ENCODE results near the gene ADD3. TPM values are rescaled to one million over a fixed set of nuclear protein-coding genes. Genes with fewer than 3 reads are reported as not detected.

ADD3 gene
- total and polyA plus RNA-seq, 2 donors (not counting 3 experiments of a cell fraction or from before 2014, with no cell fraction given): 14.9 to 55.2 TPM

DNA sequence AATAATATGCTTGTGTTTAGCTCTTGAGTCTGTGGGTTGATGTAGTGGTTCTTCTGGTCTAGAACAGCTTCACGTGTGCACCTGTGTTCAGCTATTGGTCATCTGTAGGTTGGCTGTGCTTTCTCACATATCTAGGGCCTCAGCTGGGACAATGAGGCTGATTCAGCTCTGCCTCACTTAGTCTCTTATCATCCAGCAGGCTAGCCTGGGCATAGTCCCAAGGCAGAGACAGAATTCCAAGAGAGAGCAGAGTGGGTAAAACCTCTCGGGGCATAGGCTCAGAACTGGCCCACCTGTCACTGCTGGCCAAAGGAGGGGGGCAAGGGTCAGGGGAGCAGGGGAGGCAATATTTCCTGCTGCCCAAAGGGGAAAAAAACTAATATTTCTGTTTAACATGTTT is 167.6 kb downstream of the ADD3 start:
- DNase-seq (ENCODE audit: low read depth, low spot score) (no peak), FAIRE-seq (no peak)
- Histone ChIP-seq H4K20me1 (replicated peaks; ENCODE audit: control insufficient read depth, extremely low read depth, insufficient read depth, low read length) (no peaks in the 10 kb centered on the region), H2AFZ (ENCODE audit: low read depth, low read length) (no peak overlapping the region), H3K4me1 (ENCODE audit: control insufficient read depth, extremely low read depth, insufficient read depth, low read length) (peaks cover 14% of the 10 kb centered on the region), H3K9ac (replicated peaks; ENCODE audit: extremely low read depth, insufficient read depth, low read length) (no peak overlapping the region), H3K27me3 (ENCODE audit: control insufficient read depth in 2 of 2, insufficient read depth in 2 of 2, low read length in 2 of 2) (peaks cover 3 to 5% of the 10 kb centered on the region in 2 experiments), H3K36me3 (ENCODE audit: control insufficient read depth in 2 of 2, extremely low read depth in 1 of 2, insufficient read depth in 2 of 2, low read length in 2 of 2) (no peaks in the 10 kb centered on the region), H3K27ac (ENCODE audit: insufficient read depth, low read depth, low read length) (no peak overlapping the region), H3K79me2 (ENCODE audit: control insufficient read depth, insufficient read depth, low read length) (no peaks in the 10 kb centered on the region), H3K4me2 (ENCODE audit: insufficient read depth, low read length) (no peak overlapping the region), H3K9me1 (replicated peaks; ENCODE audit: control insufficient read depth, extremely low read depth, insufficient read depth, low read length) (no peaks in the 10 kb centered on the region), H3K4me3 (replicated peaks in 1 of 3; ENCODE audit: insufficient read depth in 1 of 3, low read depth in 1 of 3, low read length in 3 of 3) (no peak overlapping the region), H3K9me3 (replicated peaks; ENCODE audit: control insufficient read depth, insufficient read depth, low read length) (no peaks in the 10 kb centered on the region)
- no TSS peak for BruUV-seq (replicated peaks)
- dilution Hi-C loops (cut with MboI; ENCODE audit: extremely low pct_ligation_motif_present, low sequenced_read_pairs) (no loop called here), intact Hi-C loops (cut with micrococcal nuclease) (no loop called here)
- TF ChIP-seq GATA2 (IDR thresholded peaks at IDR 0.05; ENCODE audit: insufficient read depth, insufficient read length, low read depth, low read length): no peak
- TF ChIP-seq MYC (IDR thresholded peaks at IDR 0.05; ENCODE audit: low read depth, low read length): no peak
- TF ChIP-seq EZH2 (IDR thresholded peaks at IDR 0.05; ENCODE audit: borderline replicate concordance, low read depth, low read length, severe bottlenecking): no peak
- TF ChIP-seq FOS (IDR thresholded peaks at IDR 0.05; ENCODE audit: borderline replicate concordance, insufficient read depth, low read length): no peak
- no peak for TF ChIP-seq JUN (IDR thresholded peaks at IDR 0.05; ENCODE audit: borderline replicate concordance, insufficient read depth, insufficient read length, low read depth)
- TF ChIP-seq POLR2AphosphoS5 (IDR thresholded peaks at IDR 0.05; ENCODE audit: insufficient read depth, low read depth, low read length): no peak
- no peak for TF ChIP-seq POLR2A (IDR thresholded peaks at IDR 0.05; ENCODE audit: low read depth, low read length)
- CTCF ChIA-PET: interaction anchor here (1.3 to 1.6 kb wide), 2 partner anchors 30 to 34 kb away, joined by 4 read pairs; no protein-coding TSS in a partner anchor
- POLR2A ChIA-PET: interaction anchor here (0.6 kb wide), 1 partner anchor 36 kb away, joined by 6 read pairs; no protein-coding TSS in a partner anchor
